ENCODE measurements around the gene CNN3.

The CNN3 gene

DNA sequence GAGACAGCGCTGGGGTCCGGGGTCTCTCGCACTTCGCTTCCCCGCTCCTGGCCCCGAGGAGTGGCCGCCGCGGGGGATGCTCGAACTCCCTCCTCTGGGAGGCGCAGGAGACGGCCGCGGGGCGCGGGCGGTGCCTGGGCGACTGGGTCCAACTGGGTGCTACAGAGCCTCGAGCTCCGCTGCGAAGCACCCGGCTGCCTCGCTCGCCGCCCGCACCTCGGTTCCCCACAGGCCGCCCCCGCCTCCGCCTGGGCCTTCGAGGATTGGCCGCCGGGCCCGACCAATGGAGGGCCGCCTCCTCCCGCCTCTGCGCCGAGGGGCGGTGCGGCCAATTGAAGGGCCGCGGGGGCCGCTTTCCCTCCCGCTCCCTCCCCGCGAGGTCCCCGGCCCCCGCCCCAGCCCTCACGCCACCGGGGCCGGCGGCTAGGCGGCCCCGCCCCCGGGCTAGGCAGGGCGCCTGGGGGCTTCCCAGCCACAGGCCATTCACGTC lies at the start of gene CNN3:
Gene CNN3, minus strand, starts transcription at position 196 of the 490 bp plus-strand sequence. CDS start 216 bp downstream, outside the sequence.
- in situ Hi-C loops (cut with MboI; ENCODE audit: low sequenced_read_pairs), result no loop called here

DNA sequence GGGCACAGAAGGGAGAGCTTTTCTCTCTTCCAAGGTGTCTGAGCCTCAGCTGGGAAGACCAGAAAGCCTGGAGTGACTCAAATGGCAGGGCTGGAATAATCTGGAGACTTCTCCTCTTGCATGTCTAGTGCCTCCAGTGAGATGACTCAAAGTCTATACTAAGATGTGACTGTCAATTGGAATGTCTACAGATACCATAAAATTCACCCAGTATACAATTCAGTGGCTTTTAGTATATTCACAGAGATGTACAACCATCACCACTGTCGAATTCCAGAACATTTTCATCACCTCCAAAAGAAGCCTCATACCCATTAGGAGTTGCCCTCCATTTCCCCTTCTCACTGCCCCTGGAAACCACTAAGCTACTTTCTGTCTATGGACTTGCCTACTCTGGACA lies 47.9 kb upstream of the CNN3 start:
- in situ Hi-C loops (cut with MboI; ENCODE audit: low sequenced_read_pairs), result no loop called here

DNA sequence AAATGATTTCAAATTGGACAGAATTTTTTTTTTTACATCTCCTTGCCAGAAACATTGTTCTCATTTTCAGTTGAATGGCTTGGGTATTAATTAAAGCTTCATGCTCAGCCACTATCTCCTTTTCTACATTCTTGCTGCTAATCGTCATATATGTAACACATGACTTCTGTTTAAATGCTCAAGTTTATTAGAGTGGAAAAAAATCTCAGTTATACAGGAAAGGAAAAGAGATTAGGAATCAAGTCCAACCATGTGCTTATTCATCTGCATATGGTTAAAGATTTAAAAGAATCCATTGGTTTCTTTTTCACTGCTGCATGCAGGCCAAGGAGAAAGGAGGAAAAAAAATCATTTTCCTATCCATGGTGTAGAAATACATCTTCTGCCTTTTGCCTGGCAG lies 47.3 kb upstream of the CNN3 start:
- in situ Hi-C loops (cut with MboI; ENCODE audit: low sequenced_read_pairs), result no loop called here

DNA sequence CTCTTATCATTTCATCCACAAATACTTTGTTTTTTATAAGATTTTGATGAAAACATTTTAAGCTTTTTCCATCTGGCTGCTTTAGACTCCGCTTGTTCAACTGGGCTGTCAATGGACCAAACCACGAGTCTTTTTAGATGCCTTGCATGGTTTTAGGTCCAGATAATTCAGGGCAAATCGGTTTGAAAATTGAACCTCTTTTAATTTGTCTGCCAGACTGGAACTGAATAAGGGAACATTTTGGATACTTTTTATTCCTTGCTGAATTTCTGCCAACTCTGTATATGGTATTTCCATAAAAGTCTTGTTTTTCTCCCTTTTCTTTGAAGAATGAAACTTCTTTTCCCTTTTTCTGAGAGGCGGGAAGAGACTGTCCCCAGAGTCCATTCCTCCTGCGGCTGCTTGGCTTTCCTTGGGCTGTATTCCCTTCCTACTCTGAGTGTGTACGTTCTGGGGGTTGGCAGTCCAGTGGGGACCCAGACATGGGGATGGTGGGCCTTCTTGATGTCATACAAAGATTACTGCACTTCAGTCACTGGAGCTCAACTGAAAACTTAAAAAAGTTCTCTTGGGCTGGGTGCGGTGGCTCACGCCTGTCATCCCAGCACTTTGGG lies 46.5 kb upstream of the CNN3 start:
- in situ Hi-C loops (cut with MboI; ENCODE audit: low sequenced_read_pairs), result no loop called here

DNA sequence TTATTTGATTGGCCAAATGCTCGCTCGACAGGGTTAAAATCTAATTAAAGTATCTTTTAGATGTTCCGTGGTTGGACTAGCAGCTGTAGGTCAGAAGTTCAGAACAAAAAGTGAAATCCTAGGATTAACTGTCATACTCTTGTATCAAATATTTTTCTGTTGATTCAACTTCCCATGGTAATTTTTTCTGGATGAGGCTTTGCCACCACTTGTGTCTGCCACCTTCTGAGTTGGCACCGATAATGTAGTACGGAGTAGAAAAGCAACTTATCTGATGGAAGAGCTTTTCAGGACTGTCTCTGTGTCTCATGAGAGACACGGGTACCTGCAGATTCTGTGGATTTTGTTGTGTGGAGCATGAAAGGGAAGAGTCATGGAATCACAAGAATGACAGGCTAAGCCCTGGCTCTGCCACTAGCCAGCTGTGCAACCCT lies 44.6 kb upstream of the CNN3 start:
- in situ Hi-C loops (cut with MboI; ENCODE audit: low sequenced_read_pairs), result no loop called here

DNA sequence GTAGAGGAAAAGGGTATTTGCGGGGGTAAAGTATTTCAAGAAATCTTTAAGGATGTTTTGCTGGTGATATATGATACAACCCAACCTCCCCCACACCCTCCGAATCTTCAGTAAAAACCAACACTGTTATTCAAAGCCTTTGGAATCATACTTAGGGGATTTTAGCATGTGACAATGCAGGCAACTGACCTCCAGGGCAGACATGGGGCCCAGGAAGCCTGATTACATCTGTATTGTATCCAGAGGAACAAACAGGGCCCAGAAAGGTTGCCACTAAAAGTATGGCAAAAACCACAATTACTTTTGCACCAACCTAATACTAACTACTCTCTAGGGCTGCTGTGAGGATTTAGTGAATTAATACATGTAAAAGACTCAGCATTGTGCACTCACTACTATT lies 43.9 kb upstream of the CNN3 start:
- in situ Hi-C loops (cut with MboI; ENCODE audit: low sequenced_read_pairs), result no loop called here

DNA sequence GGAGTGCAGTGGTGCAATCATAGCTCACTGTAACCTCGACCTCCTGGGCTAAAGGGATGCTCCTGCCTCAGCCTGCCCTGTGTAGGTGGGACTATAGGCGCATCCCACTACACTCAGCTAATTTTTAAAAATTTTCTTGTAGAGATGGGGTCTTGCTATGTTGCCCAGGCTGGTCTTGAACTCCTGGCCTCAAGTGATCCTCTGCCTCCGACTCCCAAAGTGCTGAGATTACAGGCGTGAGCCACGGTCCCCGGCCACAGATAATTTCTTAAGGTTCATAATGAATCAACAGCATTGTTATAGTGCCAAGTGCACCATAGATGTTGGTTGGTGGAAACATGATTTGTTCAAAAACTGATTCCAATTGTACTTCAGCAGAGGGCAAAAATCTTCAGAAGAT lies 42.2 kb upstream of the CNN3 start:
- in situ Hi-C loops (cut with MboI; ENCODE audit: low sequenced_read_pairs), result no loop called here

DNA sequence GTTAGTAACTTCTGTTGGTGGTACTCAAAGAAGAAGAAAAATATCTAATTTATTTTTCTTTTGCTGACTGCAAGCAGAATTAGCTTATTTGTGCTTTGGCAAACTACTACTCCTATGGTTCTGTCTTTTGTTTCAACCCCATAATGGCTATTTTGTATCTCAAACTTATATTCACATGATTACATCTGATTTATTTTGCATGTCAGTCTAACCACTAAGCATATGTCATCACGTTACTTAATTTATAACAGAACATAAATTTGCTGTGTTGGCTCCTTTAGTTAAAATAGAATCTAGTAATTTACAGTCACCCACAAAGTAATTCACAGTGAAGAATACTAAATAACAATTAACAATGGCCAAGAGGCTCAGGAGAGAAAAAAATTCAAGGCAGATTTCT lies 39.1 kb upstream of the CNN3 start:
- in situ Hi-C loops (cut with MboI; ENCODE audit: low sequenced_read_pairs), result no loop called here

DNA sequence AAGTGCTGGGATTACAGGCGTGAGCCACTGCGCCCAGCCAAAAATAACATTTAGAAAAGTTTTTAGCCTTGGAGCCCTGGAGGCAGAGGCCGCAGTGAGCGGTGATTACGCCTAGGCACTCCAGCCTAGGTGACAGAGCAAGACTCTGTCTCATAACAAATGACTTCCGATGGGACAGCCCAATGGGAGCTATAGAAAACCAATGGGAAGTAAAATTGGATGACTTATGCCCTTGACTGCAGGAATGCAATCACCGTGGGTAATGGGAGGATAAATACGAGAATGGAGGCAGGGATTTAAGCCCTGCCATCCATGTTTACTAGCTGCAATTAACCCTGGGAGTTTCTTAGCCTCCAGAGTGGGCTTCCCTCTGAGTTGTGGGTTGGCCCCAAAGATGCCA lies 37.0 kb upstream of the CNN3 start:
- in situ Hi-C loops (cut with MboI; ENCODE audit: low sequenced_read_pairs), result no loop called here

DNA sequence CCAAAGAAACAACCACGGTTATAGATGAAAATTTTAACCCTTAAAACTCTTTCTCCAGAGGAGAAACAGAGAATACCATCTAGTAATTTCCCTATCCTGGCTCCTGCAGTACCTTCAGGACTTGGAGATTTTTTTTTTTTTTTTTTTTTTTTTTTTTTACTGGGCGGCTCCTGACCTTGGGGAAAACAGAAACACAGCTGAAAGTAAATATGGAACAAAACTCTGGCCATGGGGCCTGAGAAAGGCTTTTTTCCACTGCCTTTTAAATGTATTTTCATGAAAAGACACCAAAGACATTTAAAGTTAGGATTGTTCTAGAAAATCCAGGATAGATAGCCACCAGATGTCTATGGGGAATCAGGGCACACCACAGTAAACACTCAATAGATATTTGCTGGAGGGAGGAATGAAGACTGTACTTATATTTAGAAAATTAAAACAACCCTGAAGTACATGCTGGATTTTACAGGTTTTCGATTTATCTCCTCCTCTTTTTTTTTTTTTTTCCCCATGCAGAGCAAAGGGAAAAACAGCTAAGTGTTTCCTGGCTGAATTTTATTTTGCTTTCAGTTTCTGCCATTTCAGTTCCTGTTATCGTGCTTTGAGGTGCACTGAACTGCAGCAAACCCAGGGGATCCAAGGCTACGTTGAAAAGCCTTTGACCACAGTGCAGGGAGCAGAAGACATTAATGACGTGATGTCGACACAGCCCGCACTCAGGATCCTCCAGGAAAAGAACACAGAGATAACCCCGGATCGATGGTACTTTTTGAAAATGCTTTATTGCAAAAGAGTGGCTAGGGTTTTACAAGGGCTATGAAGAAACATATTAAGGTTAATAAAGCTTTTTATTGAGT lies 35.7 kb upstream of the CNN3 start:
- in situ Hi-C loops (cut with MboI; ENCODE audit: low sequenced_read_pairs), result no loop called here

DNA sequence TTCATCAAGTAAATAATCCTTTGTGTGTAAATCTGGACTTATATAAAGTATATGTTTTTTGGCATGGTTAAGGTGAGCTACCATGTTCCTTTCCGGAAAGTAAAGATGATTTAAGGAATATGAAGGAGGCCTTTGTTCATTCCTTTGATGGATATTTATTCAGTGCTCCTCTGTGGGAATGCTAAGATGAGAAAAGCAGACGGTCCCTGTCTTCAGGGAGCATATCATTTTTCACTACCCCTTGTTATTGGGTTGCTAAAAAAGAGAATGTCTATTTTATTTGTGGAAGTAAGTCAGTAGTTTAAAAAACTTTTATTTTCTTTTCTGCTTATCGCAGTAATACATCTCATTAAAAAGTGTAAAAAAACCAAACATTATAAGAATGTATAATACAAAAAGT lies 35.1 kb upstream of the CNN3 start:
- in situ Hi-C loops (cut with MboI; ENCODE audit: low sequenced_read_pairs), result no loop called here

DNA sequence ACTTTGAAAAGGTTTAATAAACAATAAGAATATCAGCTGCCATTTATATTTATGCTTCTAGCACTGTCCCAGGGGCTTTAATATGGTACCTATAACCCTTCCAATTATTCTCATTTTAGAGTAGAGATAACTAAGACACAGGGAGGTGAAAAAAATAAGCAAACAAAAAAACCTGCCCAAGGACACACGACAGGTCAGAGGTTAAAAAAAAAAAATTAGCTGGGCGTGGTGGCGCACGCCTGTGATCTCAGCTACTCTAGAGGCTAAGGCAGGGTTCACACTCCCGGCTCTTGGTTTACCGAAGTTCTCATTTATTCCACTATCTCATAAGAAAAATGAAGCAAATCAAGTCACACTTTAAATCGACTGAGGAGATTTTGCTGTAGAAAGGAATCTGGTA lies 34.7 kb upstream of the CNN3 start:
- in situ Hi-C loops (cut with MboI; ENCODE audit: low sequenced_read_pairs), result no loop called here

DNA sequence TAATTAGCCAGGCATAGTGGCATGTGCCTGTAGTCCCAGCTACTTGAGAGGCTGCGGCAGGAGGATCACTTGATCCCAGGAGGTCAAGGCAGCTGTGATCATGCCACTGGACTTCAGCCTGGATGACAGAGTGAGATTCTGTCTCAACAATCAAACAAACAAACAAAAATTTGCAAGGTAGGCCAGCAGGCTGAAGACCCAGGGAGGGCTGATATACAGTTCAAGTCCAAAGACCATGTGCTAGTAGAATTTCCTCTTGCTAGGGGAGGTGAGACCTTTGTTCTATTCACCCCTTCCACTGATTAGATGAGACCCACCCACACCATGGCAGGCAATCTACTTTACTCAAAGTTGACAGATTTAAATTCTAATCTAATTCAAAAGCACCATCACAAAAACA lies 31.2 kb upstream of the CNN3 start:
- in situ Hi-C loops (cut with MboI; ENCODE audit: low sequenced_read_pairs), result no loop called here

DNA sequence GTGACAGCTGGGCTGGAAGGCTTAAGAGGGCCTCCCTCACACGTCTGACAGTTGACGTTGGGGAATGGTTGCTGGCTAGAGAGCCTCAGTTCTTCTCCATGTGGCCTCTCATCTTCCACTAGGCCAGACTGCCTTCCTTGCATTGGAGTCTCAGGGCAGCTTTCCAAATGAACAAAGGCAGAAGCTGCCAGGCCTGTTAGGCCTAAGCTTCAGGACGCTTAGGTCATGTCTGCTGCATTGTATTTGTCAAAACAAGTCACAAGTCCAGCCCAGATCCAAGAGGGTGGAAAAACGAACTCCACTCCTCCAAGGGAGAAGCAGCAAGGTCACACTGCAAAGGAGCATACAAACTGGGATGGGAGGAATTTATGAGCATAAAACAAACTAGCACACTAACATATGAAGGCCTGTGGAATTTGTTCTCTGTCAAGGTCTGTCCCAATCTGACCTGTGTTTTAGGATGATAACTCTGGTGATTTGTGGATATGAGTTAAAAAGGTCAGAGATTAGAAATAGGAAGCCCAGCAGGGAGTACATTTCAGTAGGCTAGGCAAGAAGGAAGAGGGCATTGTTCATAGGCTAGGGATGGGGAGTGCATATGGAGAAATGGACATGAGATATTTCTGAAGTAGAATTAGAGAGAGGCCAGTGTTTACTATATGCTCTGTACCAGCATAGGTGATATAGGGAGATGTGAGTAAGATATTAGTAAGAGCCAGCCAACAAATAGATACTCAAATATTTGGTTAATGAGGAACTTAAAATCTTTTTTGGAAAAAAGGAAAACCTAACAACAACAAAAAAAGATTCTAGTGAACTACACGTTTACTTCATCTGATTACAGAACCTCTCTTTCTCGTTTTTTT lies 29.1 kb upstream of the CNN3 start:
- in situ Hi-C loops (cut with MboI; ENCODE audit: low sequenced_read_pairs), result no loop called here

DNA sequence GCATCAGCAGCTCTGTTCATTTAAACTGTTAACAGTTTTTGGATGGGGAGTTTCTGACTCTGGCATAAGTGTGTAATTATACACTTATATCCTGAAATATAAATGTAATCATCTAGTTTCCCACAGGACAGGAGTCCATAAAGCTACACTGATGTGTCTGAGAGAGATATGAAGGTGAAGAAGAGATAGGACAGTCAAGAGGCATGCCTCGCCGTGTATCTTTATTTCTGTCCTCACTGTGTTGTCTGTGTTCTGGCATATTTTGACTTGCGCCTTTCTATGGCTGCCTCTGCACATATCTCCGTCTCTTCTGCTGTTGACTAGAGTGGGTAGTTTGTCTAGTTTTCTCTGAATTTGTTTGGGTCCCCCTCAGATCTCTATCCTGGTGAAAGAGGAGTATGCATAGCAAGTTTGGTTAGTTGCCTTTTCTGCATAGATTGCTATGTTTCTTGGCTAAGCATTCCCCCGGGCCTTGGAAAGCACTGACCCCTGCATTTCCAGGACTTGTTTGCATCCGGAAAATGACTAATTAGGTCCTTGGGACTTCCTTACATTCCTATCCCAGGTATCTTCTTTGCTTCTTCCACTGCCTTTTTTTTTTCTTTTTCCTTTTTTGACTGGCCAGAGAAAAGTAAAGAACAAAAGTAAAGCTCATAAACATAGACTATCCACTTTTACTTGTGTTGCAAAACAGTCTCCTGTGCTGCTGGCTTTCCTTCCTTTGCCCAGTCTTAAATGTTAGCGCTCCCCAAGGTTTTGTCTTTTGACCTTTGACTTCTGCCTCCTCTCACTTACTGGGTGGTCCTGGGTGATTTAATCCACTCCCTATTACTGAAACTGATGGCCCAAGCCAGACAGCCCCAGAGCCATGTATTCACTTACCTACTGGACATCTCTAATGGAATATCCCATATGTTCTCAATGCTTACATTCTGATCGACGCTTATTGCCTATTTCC lies 27.6 kb upstream of the CNN3 start:
- in situ Hi-C loops (cut with MboI; ENCODE audit: low sequenced_read_pairs), result no loop called here

DNA sequence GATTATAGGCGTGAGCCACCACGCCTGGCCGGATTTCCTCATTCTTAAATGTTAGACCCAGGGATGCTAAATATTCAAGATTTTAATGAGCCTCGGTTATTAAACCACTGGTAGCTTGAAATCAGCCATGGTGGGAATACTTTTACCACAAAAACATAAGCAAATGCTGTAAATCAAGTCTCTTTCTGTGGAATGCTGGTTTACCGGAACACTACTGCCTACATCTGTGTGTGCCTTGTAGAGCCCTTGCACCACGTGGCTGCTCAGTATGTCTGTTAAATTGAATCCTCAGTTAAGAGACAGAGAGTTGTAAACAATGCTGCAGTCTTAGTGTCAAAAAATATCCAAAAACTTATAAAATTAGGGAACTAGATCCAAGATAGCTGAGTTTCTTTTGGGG lies 26.8 kb upstream of the CNN3 start:
- in situ Hi-C loops (cut with MboI; ENCODE audit: low sequenced_read_pairs), result no loop called here

DNA sequence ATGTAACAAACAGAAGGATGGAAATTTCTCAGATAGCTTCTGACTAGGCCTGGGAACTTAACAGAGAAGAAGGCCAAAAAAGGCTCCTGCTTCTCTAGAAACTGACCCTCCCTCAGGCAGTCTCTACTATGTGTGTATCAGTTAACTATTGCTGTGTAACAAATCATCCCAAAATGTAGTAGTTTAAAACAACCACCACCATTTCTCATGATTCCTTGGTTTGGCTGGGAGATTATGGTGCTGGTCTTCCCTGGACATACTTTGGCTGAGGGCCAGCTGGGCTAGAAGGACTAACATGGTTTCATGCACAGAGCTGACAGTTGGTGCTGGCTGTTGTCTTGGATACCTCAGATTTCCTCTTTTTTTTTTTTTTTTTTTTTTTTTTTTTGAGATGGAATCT lies 26.2 kb upstream of the CNN3 start:
- in situ Hi-C loops (cut with MboI; ENCODE audit: low sequenced_read_pairs), result no loop called here

DNA sequence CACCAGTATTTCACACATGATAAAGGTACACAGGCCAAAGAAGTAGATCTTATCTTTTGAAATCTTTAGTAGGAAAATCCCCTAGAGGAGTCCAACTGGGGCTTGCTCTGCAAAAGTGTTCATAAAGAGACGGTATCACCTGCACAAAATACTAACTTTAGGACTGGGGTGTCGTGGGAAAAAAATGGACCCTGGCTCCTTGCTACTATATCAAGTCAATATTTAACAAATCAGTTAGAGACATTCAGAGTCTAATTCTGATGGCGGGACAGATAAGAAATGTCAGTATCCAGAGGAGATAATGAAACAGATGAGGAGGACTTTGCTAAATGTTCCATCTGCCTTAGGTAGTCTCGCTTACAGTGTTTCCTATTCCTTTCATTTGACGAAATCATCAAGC lies 25.6 kb upstream of the CNN3 start:
- in situ Hi-C loops (cut with MboI; ENCODE audit: low sequenced_read_pairs), result no loop called here

DNA sequence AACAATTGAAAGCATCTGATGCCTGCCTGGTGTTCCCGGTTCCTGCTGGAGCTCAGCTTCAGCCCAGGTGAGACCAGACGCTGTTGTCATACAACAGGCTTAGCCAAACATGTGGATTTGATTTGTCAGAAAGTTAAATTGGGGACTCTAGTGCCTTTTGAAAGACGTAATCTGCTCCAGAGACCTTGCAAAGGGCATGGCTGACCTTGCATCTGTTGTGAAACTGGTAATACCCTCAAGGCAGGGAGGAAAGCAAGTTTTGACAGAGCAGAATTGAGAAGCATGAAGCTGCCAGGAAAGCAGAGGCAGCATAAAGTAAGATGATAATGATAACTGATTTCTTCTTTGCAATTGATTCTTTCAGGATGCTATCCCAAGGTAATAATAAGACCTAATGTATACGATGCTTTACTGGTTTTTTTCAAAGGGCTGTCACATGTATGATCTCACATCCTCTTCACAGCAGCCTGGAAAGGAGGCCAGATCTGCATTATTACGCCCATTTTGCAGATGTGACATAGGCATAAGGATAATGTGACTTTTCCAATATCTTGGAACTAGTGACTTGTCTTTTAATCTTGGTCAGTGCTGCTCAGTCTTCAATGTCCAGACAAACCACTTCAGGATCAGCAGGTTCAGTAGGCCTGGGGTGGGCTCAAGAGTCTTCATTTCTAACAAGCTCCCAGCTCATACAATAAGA lies 24.7 kb upstream of the CNN3 start:
- in situ Hi-C loops (cut with MboI; ENCODE audit: low sequenced_read_pairs), result no loop called here

DNA sequence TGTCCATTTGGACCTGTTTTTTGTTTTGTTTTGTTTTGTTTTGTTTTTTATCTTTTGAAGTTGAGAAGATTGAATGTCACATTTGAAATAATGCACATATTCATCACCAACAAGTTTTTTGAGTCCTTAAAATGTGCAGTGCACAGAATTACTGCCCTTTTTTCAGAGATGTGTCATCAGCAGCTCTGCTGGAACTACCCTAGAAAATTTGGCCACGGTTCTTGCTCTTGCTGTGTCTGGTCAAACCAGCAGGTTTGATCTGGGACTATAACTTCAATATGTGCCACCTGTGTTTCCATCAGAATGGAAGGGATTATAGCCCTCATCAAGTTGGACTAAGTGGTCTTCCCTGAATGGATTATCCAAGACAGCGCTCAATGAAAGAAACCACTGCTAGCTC lies 24.1 kb upstream of the CNN3 start:
- in situ Hi-C loops (cut with MboI; ENCODE audit: low sequenced_read_pairs), result no loop called here
